Ectodermal cell (in vitro differentiated cells): ENCODE results near the gene RHBDF2.

Experiments
- H3K27ac ChIP-seq: 2 replicates; pipeline ENCODE4 v1.7.0; 2013; ENCODE audit warnings: mild to moderate bottlenecking, low read depth, low read length; ENCODE audit not compliant: insufficient read depth, poor library complexity, severe bottlenecking
- H3K27me3 ChIP-seq: 2 replicates; pipeline ENCODE4 v1.7.0; 2013; ENCODE audit warnings: mild to moderate bottlenecking, low read length; ENCODE audit not compliant: insufficient read depth, control insufficient read depth, poor library complexity, severe bottlenecking
- H3K36me3 ChIP-seq: one replicate; pipeline ENCODE4 v1.7.0; 2013; ENCODE audit warnings: low read length; ENCODE audit not compliant: control insufficient read depth, insufficient read depth
- H3K4me1 ChIP-seq: one replicate; pipeline ENCODE4 v1.7.0; 2013; ENCODE audit warnings: low read length; ENCODE audit not compliant: control insufficient read depth, insufficient read depth
- H3K4me3 ChIP-seq: 2 replicates; pipeline ENCODE4 v1.7.0; 2013; ENCODE audit warnings: low read depth, low read length, control low read depth; ENCODE audit not compliant: insufficient read depth
- H3K9me3 ChIP-seq: 2 replicates; pipeline ENCODE4 v1.7.0; 2013; ENCODE audit warnings: mild to moderate bottlenecking, low read length, moderate library complexity; ENCODE audit not compliant: control insufficient read depth
- WGBS, 2 experiments: methylation state at CpG; one replicate each; pipeline ENCODE4 v1.1.7; 2013; ENCODE audit warnings: missing lambda C conversion rate in 2 of 2; 5-methylcytosine and 5-hydroxymethylcytosine counted together

RHBDF2 gene

GRCh38 chr17:76499267-76499667 lies 2.0 kb downstream of the RHBDF2 start:
- Histone ChIP-seq H3K27me3 (peaks cover 19% of the 10 kb centered on the region), H3K4me3 (no peak overlapping the region), H3K36me3 (no peaks in the 10 kb centered on the region), H3K4me1 (peaks cover 33% of the 10 kb centered on the region), H3K27ac (no peak overlapping the region), H3K9me3 (no peaks in the 10 kb centered on the region)
- 70 to 75% methylated on average over 5 of the region's 5 CpGs for WGBS, 2 experiments

GRCh38 chr17:76498876-76499251 lies 2.4 kb downstream of the RHBDF2 start:
- 78 to 81% methylated on average over 4 of the region's 4 CpGs for WGBS, 2 experiments
- Histone ChIP-seq H3K4me3 (no peak overlapping the region), H3K36me3 (no peaks in the 10 kb centered on the region), H3K9me3 (no peaks in the 10 kb centered on the region), H3K27me3 (peaks cover 19% of the 10 kb centered on the region), H3K27ac (no peak overlapping the region), H3K4me1 (peaks cover 33% of the 10 kb centered on the region)

- Histone ChIP-seq H3K4me1 (peaks cover 37% of the 10 kb centered on the region), H3K36me3 (no peaks in the 10 kb centered on the region), H3K27me3 (peaks cover 19% of the 10 kb centered on the region), H3K4me3 (no peak overlapping the region), H3K9me3 (no peaks in the 10 kb centered on the region), H3K27ac (no peak overlapping the region)
- 42 to 44% methylated on average over 31 of the region's 31 CpGs for WGBS, 2 experiments
Observed at GRCh38 chr17:76497979-76498875, 3.0 kb downstream of the RHBDF2 start.

- Histone ChIP-seq H3K4me3 (no peak overlapping the region), H3K27ac (no peak overlapping the region), H3K36me3 (no peaks in the 10 kb centered on the region), H3K4me1 (peaks cover 43% of the 10 kb centered on the region), H3K27me3 (peaks cover 19% of the 10 kb centered on the region), H3K9me3 (no peaks in the 10 kb centered on the region)
- 88 to 92% methylated on average over 2 of the region's 2 CpGs for WGBS, 2 experiments
Observed at GRCh38 chr17:76497699-76497978, 3.6 kb downstream of the RHBDF2 start.

GRCh38 chr17:76496464-76496863 lies 4.8 kb downstream of the RHBDF2 start:
- no peak overlapping the region for H3K27ac ChIP-seq
- H3K27me3 ChIP-seq: peaks cover 16% of the 10 kb centered on the region
- no peaks in the 10 kb centered on the region for H3K36me3 ChIP-seq
- no peak overlapping the region for H3K4me3 ChIP-seq
- 93 to 96% methylated on average over 6 of the region's 6 CpGs for WGBS, 2 experiments
- no peaks in the 10 kb centered on the region for H3K9me3 ChIP-seq
- H3K4me1 ChIP-seq: peaks cover 40% of the 10 kb centered on the region

- 90 to 91% methylated on average over 16 of the region's 16 CpGs for WGBS, 2 experiments
- peaks cover 39% of the 10 kb centered on the region for H3K4me1 ChIP-seq
- no peaks in the 10 kb centered on the region for H3K9me3 ChIP-seq
- H3K4me3 ChIP-seq: no peak overlapping the region
- no peaks in the 10 kb centered on the region for H3K36me3 ChIP-seq
- peaks cover 12% of the 10 kb centered on the region for H3K27me3 ChIP-seq
- H3K27ac ChIP-seq: no peak overlapping the region
Observed at GRCh38 chr17:76495663-76496400, 5.4 kb downstream of the RHBDF2 start.

GRCh38 chr17:76493505-76494167 lies 7.6 kb downstream of the RHBDF2 start:
- H3K27ac ChIP-seq: no peak overlapping the region
- H3K27me3 ChIP-seq: no peaks in the 10 kb centered on the region
- H3K4me1 ChIP-seq: peaks cover 22% of the 10 kb centered on the region
- 87 to 88% methylated on average over 21 of the region's 21 CpGs for WGBS, 2 experiments
- H3K9me3 ChIP-seq: no peaks in the 10 kb centered on the region
- H3K4me3 ChIP-seq: no peak overlapping the region
- no peaks in the 10 kb centered on the region for H3K36me3 ChIP-seq

- Histone ChIP-seq H3K27me3 (no peaks in the 10 kb centered on the region), H3K27ac (no peak overlapping the region), H3K4me1 (peaks cover 16% of the 10 kb centered on the region), H3K4me3 (no peak overlapping the region), H3K36me3 (no peaks in the 10 kb centered on the region), H3K9me3 (no peaks in the 10 kb centered on the region)
- WGBS, 2 experiments: 34 to 38% methylated on average over 15 of the region's 15 CpGs
Observed at GRCh38 chr17:76492989-76493501, 8.2 kb downstream of the RHBDF2 start.

- 72 to 75% methylated on average over 11 of the region's 11 CpGs for WGBS, 2 experiments
- no peak overlapping the region for H3K27ac ChIP-seq
- no peaks in the 10 kb centered on the region for H3K9me3 ChIP-seq
- H3K27me3 ChIP-seq: no peaks in the 10 kb centered on the region
- peaks cover 16% of the 10 kb centered on the region for H3K4me1 ChIP-seq
- no peak overlapping the region for H3K4me3 ChIP-seq
- H3K36me3 ChIP-seq: no peaks in the 10 kb centered on the region
Observed at GRCh38 chr17:76492123-76492988, 8.9 kb downstream of the RHBDF2 start.
